ENCODE data around the gene MYO3B. TPM values are rescaled to one million over a fixed set of nuclear protein-coding genes. Genes with fewer than 3 reads are reported as not detected.

Gene MYO3B
- total and polyA plus RNA-seq, 2 of the 8 experiments (the other 6 are each of a cell fraction or from before 2014, with no cell fraction given): 0.17 to 0.19 TPM

GRCh38 chr2:170475878-170476277, 297.9 kb downstream of the MYO3B start:
- Histone ChIP-seq H3K27ac (ENCODE audit: low read depth, low read length) (no peak overlapping the region), H3K4me1 (replicated peaks in 1 of 4; ENCODE audit: control insufficient read depth in 3 of 4, insufficient read depth in 4 of 4, low read length in 3 of 4) (no peaks in the 10 kb centered on the region; a peak in 1 of 7 replicates), H2BK120ac (replicated peaks; ENCODE audit: low read depth, low read length) (no peak overlapping the region), H3K9me3 (ENCODE audit: insufficient read depth in 2 of 2, low read depth in 1 of 2, low read length in 1 of 2) (no peaks in the 10 kb centered on the region), H2BK15ac (ENCODE audit: low read length) (no peak overlapping the region), H4K91ac (replicated peaks; ENCODE audit: insufficient read length, low read length) (no peak overlapping the region), H2BK5ac (ENCODE audit: low read depth, low read length) (no peak overlapping the region), H4K5ac (ENCODE audit: insufficient read length, low read depth, low read length) (no peak overlapping the region), H4K20me1 (replicated peaks in 1 of 2; ENCODE audit: control insufficient read depth in 1 of 2, insufficient read depth in 2 of 2, low read length in 2 of 2) (no peaks in the 10 kb centered on the region), H3K23me2 (ENCODE audit: low read depth, low read length) (no peaks in the 10 kb centered on the region), H3K4ac (replicated peaks; ENCODE audit: insufficient read length, low read depth, low read length) (no peak overlapping the region), H2AK5ac (ENCODE audit: low read depth, low read length) (no peak overlapping the region), H2BK20ac (ENCODE audit: low read length) (no peak overlapping the region), H3K79me1 (ENCODE audit: low read depth, low read length) (no peaks in the 10 kb centered on the region), H3K18ac (ENCODE audit: extremely low read depth, low read length) (no peak overlapping the region), H3K56ac (replicated peaks; ENCODE audit: insufficient read length, low read depth, low read length) (no peak overlapping the region), H3K14ac (ENCODE audit: insufficient read length) (no peak overlapping the region), H3K4me2 (ENCODE audit: insufficient read depth in 1 of 2, low read depth in 2 of 2, low read length in 2 of 2) (no peak overlapping the region), H4K8ac (ENCODE audit: extremely low read depth, insufficient read depth, low read length) (no peak overlapping the region), H3K9ac (replicated peaks in 1 of 4; ENCODE audit: extremely low read depth in 1 of 4, low read depth in 3 of 4, low read length in 3 of 4) (no peak overlapping the region), H2BK12ac (ENCODE audit: low read depth, low read length) (no peak overlapping the region), H3K4me3 (ENCODE audit: extremely low read depth in 1 of 4, insufficient read depth in 2 of 4, low read depth in 3 of 4, low read length in 4 of 4) (no peak overlapping the region), H3K27me3 (replicated peaks in 1 of 4; ENCODE audit: control insufficient read depth in 3 of 4, extremely low read depth in 1 of 4, insufficient read depth in 3 of 4, low read length in 3 of 4) (no peaks in the 10 kb centered on the region), H2AFZ (ENCODE audit: low read length) (no peak overlapping the region), H3K79me2 (ENCODE audit: control insufficient read depth in 1 of 2, insufficient read depth in 2 of 2, low read length in 2 of 2) (no peaks in the 10 kb centered on the region), H3K36me3 (ENCODE audit: control insufficient read depth in 2 of 4, insufficient read depth in 4 of 4, low read length in 3 of 4) (no peaks in the 10 kb centered on the region), H3K23ac (ENCODE audit: insufficient read length) (no peak overlapping the region)
- CTCF ChIA-PET (ENCODE audit: partially characterized antibody): interaction anchor here (1.1 to 1.3 kb wide), 2 partner anchors 11 to 97 kb away, joined by 3 read pairs; no protein-coding TSS in a partner anchor
- FAIRE-seq: no peak
- no peak for DNase-seq (ENCODE audit: low read depth in 1 of 2, low spot score in 2 of 2)
- POLR2A ChIA-PET (ENCODE audit: partially characterized antibody): no interaction called here
- 93% methylated on average over 6 of the region's 6 CpGs; no CpG with 5 or more reads in 1 of the 2 experiments for WGBS, 2 experiments (ENCODE audit: extremely low coverage in 1 of 2, insufficient coverage in 1 of 2, insufficient read length in 1 of 2, insufficient replicate concordance in 2 of 2, low coverage in 1 of 2, low lambda C conversion rate in 2 of 2, missing lambda C conversion rate in 1 of 2)
- TF ChIP-seq EZH2 (IDR thresholded peaks at IDR 0.05; ENCODE audit: low read depth, low read length, severe bottlenecking) (no peak), NRF1 (IDR thresholded peaks at IDR 0.05; ENCODE audit: low read depth, low read length) (no peak), JUN (IDR thresholded peaks at IDR 0.05; ENCODE audit: low read depth, low read length) (no peak), POLR2AphosphoS5 (IDR thresholded peaks at IDR 0.05; ENCODE audit: low read depth, low read length) (no peak), SUZ12 (IDR thresholded peaks at IDR 0.05; ENCODE audit: low read length) (no peak), ZNF274 (IDR thresholded peaks at IDR 0.05; ENCODE audit: borderline replicate concordance, extremely low read depth, low read length) (no peak), KDM4A (IDR thresholded peaks at IDR 0.05; ENCODE audit: low read depth, low read length, severe bottlenecking) (no peak), JUND (IDR thresholded peaks at IDR 0.05; ENCODE audit: low read length) (no peak), CBX5 (IDR thresholded peaks at IDR 0.05; ENCODE audit: low read depth, low read length) (no peak), ATF2 (IDR thresholded peaks at IDR 0.05; ENCODE audit: low read length) (no peak), SIN3A (conservative IDR thresholded peaks at IDR 0.05 in 1 of 2, IDR thresholded peaks at IDR 0.05 in 1 of 2; ENCODE audit: low read depth in 1 of 2, low read length in 2 of 2) (no peak)
